ENCODE results near the gene TSHZ1.
A peak's percentile ranks its signal among the peaks of the same experiment; 100 is the strongest.

The TSHZ1 gene

DNA sequence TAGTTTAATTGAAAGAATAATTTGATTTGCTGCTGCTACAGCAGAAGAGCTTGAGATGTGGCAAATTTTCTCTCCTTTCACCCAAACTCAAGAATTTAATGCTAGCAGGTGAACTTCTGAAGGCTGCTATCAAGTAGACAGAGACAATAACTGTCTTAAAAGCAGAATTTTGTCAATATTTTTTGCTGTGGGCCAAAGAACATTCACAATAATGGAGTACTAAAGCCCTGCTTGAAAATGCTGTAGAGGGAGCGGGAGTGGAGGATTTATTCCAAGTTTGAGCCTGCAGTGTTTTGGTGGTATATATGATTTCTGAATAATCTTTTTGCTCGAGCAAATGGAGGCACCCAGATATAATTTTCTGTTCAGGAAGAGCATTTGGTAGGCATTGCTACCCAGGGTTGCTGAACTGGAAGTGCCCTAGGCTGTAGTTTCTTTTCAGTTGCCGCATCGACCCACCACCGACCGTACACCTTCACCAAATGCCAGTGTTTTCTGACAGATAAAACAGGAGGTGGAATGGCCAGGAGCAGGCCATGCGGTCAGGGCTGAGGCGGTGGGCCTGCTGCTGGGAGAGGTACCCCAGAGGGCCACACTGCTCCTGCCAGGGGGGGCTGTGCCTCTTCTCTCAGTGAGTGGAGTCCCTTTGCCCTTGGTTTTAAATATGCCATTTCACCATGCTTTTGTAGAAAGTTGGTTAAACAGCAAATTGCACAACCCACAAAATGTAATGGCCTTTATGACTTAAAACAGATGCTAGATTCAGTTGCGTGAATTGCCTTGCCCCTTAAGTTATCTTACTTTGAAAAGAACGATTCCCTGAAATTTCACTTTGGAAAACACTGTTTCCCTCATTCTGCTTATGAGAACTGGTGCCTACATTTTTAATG, 36.4 kb downstream of the TSHZ1 start:
- peak; percentile 52 for DNase-seq (ENCODE audit: low read depth)
- TF ChIP-seq, protein P1, sequence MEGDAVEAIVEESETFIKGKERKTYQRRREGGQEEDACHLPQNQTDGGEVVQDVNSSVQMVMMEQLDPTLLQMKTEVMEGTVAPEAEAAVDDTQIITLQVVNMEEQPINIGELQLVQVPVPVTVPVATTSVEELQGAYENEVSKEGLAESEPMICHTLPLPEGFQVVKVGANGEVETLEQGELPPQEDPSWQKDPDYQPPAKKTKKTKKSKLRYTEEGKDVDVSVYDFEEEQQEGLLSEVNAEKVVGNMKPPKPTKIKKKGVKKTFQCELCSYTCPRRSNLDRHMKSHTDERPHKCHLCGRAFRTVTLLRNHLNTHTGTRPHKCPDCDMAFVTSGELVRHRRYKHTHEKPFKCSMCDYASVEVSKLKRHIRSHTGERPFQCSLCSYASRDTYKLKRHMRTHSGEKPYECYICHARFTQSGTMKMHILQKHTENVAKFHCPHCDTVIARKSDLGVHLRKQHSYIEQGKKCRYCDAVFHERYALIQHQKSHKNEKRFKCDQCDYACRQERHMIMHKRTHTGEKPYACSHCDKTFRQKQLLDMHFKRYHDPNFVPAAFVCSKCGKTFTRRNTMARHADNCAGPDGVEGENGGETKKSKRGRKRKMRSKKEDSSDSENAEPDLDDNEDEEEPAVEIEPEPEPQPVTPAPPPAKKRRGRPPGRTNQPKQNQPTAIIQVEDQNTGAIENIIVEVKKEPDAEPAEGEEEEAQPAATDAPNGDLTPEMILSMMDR (conservative IDR thresholded peaks at IDR 0.05; ENCODE audit: low read depth, low read length), result no peak

DNA sequence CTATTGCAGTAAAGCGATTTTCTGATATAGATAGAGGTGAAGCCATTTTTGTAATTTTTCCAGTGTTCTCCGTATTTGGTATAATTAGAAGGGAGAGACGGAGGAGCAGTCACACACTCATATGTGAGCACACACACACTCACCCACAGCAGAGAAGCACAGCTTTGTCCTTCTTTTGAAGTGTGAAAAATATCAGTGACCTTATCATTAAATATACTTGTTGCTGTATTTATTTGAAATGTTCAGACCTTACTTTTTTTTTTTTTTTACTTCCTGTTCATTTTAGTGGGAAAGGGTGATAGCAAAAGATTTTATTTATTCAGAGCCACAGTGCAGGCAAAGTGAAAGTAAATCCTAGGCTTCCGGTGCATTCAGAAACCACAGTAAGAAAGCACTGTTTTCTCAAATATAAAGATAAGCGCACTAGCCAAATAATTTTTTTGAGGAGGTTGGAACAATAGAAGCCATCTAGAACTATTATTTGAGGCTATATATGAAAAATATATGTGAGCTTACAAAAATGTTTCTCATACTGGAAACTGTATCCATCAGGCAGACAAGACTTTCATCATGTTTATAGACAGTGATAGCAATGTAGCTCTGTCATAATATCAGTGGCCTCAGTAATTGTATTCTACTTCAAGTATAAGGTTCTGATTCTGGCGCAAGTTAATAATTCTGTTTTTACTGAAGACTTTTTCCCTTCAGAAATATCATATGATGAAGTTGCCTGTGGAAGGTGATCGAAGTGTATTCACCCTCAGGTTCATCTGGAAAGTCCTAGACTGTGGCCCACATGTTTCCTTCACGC, 37.2 kb downstream of the TSHZ1 start:
- DNase-seq (ENCODE audit: low read depth), result peak; percentile 76
- TF ChIP-seq, protein P1 (conservative IDR thresholded peaks at IDR 0.05; ENCODE audit: low read depth, low read length), result no peak
- H3K4me3 ChIP-seq (ENCODE audit: low read depth, low read length), result peak overlapping the region; percentile 41

More for the DNA sequence above, 36.4 kb downstream of the TSHZ1 start:
- H3K4me3 ChIP-seq (ENCODE audit: low read depth, low read length), result peak overlapping the region; percentile 41

DNA sequence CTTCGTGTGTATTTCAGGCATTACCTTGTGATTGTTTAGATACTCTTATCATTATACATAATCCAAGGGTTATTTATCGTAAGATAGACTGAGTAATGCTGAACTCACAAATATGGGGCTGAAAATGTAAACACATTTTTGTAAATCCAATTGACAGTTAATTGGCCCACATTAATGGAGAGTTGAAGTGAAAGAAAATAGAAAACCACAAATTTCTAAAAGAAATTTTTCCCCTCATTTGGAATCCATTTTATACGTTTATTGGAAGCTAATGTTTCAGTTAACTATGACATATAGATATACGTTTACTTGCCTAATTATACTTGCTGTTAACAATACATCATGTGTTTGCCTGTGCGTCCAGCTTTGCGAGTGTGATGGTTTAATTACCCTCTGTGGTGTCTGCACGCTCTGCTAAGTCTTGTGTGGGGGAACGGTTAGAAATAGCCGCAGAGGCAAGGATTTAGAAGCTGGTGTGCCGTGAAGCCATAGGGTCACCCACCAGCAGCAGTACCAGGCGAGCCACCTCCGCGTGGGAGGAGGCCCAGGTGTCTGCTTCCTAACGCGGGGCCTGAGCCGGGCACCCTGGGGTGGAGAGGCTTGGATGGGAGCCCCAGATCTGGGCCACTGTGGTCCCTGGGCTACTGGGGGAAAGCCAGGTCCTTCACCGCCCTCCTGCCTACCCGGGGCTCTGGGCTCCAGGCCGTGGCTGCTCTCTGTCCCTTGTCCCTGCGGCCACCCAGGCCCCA, 38.0 kb downstream of the TSHZ1 start:
- TF ChIP-seq, protein P1 (conservative IDR thresholded peaks at IDR 0.05; ENCODE audit: low read depth, low read length), result no peak
- no peak overlapping the region for H3K4me3 ChIP-seq (ENCODE audit: low read depth, low read length)
- no peak for DNase-seq (ENCODE audit: low read depth)

DNA sequence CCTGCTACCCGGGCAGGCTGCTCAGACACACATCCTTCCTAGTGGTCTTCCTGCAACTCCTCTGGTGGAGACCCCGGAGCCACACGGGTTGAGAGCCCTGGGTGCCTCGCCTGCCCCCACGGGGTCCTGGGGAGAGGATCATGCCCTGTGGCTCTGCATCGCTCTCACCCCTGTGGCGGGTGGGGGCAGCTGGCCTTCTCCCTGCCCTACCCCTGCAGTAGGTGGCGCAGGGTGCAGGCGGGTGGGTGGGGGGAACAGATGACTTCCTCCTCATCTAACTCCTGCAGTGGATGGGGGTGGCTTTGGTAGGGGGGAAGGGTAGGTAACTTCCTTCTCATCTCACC, 38.5 kb downstream of the TSHZ1 start:
- no peak for DNase-seq (ENCODE audit: low read depth)
- TF ChIP-seq, protein P1 (conservative IDR thresholded peaks at IDR 0.05; ENCODE audit: low read depth, low read length), result no peak
- H3K4me3 ChIP-seq (ENCODE audit: low read depth, low read length), result no peak overlapping the region

DNA sequence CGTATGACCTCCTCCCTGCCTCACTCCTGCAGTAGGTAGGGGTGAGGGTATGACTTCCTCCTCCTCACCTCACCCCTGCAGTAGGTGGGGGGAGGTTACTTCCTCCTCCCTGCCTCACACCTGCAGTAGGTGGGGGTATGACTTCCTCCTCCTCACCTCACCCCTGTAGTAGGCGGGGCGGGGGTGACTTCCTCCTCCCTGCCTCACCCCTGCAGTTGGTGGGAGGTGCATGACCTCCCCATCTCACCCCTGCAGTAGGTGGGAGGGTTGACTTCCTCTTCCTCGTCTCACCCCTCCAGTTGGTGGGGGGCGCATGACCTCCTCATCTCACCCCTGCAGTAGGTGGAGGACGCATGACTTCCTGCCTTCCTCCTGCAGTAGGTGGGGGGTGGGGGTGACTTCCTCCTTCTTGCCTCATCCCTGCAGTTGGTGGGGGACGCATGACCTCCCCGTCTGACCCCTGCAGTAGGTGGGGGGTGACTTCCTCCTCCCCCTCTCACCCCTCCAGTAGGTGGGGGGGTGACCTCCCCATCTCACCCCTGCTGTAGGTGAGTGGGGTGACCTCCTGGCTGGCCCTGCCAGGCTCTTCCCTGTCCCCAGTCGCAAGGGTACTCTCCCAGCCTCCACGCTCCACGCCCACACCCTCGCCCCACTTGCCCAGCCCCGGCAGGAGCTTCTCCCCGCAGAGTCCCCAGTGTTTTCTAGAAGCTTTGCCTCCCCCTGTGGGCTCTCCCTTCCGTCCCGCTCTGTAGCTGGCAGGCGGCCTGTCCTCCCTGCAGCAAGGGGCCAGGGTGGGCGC, 39.3 kb downstream of the TSHZ1 start:
- H3K4me3 ChIP-seq (ENCODE audit: low read depth, low read length), result no peak overlapping the region
- DNase-seq (ENCODE audit: low read depth), result no peak
- TF ChIP-seq, protein P1 (conservative IDR thresholded peaks at IDR 0.05; ENCODE audit: low read depth, low read length), result no peak

DNA sequence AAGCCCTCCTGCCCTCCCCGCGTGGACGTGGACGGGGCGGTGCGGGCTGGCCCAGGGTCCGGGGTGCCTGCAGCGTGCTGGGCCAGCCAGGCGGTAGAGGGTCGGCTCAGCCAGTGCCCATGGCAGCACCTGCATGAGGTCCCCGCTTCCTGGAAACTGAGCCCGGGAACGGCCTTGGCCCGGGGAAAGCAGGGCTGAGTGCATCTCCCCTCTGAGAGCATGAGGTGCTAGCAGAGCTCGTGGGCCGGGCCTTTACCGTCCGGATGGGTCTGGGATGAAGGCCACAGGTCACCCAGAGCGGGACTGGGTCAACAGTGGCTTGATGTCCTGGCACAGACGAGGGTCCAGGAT, 39.8 kb downstream of the TSHZ1 start:
- no peak overlapping the region for H3K4me3 ChIP-seq (ENCODE audit: low read depth, low read length)
- TF ChIP-seq, protein P1 (conservative IDR thresholded peaks at IDR 0.05; ENCODE audit: low read depth, low read length), result no peak
- no peak for DNase-seq (ENCODE audit: low read depth)

All from choroid plexus epithelial cell (primary cell).